ENCODE results near the gene MRPL52. TPM values are rescaled to one million over a fixed set of nuclear protein-coding genes. Genes with fewer than 3 reads are reported as not detected.
A peak's percentile ranks its signal among the peaks of the same experiment; 100 is the strongest.

Gene MRPL52
- total and polyA plus RNA-seq, 2 of the 13 experiments (the other 11 are each of a cell fraction or from before 2014, with no cell fraction given), result 118 to 329 TPM

DNA sequence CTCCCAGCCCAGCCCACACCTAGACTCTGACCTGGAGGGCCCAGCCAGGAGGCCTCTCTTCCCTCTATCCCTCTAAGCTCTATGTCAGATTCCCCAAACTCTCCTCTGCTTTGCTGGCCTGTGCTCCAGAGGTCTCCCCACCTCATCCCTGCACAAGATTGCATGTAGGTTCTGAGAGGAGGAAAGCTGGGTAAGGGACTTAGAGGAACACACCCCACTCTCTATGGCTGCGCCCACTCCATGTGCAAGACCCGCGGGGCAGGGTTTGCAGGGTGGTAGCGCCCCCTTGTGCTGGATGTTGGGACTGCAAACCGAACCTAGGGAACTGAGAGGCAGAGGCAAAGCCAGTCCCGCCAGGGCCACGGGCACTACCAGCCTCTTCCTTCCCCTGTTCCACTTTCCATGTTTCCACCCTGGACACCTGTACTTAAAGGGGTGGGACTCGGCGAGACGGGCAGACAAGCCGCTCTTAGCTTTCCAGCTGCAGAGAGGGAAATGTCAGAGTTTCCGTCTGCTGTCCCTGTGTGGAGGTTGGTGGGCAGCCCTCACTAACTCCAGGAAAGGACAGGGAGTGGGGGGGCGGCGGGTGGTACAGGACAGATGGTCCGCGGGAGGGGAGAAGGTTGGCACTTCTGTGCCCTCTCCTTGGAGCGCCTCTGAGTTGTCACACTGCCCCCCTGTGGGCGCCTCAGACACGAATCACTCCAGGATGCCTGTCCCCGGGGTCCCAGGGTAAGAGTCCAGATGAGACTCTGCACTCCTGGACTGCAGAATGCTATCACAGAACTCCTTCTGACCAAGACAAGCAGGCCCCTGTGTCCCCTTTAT is 23.5 kb downstream of the MRPL52 start (continued):
- TF ChIP-seq, protein P1, sequence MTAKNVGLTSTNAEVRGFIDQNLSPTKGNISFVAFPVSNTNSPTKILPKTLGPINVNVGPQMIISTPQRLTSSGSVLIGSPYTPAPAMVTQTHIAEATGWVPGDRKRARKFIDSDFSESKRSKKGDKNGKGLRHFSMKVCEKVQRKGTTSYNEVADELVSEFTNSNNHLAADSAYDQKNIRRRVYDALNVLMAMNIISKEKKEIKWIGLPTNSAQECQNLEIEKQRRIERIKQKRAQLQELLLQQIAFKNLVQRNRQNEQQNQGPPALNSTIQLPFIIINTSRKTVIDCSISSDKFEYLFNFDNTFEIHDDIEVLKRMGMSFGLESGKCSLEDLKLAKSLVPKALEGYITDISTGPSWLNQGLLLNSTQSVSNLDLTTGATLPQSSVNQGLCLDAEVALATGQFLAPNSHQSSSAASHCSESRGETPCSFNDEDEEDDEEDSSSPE (CRISPR knock-in tag; IDR thresholded peaks at IDR 0.05), result peak; percentile 76
- TF ChIP-seq, protein P2, sequence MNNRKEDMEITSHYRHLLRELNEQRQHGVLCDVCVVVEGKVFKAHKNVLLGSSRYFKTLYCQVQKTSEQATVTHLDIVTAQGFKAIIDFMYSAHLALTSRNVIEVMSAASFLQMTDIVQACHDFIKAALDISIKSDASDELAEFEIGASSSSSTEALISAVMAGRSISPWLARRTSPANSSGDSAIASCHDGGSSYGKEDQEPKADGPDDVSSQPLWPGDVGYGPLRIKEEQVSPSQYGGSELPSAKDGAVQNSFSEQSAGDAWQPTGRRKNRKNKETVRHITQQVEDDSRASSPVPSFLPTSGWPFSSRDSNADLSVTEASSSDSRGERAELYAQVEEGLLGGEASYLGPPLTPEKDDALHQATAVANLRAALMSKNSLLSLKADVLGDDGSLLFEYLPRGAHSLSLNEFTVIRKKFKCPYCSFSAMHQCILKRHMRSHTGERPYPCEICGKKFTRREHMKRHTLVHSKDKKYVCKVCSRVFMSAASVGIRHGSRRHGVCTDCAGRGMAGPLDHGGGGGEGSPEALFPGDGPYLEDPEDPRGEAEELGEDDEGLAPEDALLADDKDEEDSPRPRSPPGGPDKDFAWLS (CRISPR knock-in tag; IDR thresholded peaks at IDR 0.05; ENCODE audit: borderline replicate concordance), result peak; percentile 87
- TF ChIP-seq KAT7 (CRISPR knock-in tag; IDR thresholded peaks at IDR 0.05; ENCODE audit: borderline replicate concordance) (peak; percentile 97), ZSCAN20 (CRISPR knock-in tag; IDR thresholded peaks at IDR 0.05; ENCODE audit: borderline replicate concordance) (0 out of 2 replicates have a peak, but pooled peaks have one; percentile 61), TOE1 (CRISPR knock-in tag; IDR thresholded peaks at IDR 0.05) (peak; percentile 89; the same call in 1 of the 2 replicates), SUZ12 (IDR thresholded peaks at IDR 0.05; ENCODE audit: low read depth, low read length) (no peak; the same call in 1 of the 2 replicates), PHF8 (CRISPR knock-in tag; IDR thresholded peaks at IDR 0.05) (peak; percentile 69), RAD51 (IDR thresholded peaks at IDR 0.05; ENCODE audit: borderline replicate concordance) (no peak), ZNF609 (CRISPR knock-in tag; IDR thresholded peaks at IDR 0.05; ENCODE audit: borderline replicate concordance) (peak; percentile 67)
- TF ChIP-seq, protein P3, sequence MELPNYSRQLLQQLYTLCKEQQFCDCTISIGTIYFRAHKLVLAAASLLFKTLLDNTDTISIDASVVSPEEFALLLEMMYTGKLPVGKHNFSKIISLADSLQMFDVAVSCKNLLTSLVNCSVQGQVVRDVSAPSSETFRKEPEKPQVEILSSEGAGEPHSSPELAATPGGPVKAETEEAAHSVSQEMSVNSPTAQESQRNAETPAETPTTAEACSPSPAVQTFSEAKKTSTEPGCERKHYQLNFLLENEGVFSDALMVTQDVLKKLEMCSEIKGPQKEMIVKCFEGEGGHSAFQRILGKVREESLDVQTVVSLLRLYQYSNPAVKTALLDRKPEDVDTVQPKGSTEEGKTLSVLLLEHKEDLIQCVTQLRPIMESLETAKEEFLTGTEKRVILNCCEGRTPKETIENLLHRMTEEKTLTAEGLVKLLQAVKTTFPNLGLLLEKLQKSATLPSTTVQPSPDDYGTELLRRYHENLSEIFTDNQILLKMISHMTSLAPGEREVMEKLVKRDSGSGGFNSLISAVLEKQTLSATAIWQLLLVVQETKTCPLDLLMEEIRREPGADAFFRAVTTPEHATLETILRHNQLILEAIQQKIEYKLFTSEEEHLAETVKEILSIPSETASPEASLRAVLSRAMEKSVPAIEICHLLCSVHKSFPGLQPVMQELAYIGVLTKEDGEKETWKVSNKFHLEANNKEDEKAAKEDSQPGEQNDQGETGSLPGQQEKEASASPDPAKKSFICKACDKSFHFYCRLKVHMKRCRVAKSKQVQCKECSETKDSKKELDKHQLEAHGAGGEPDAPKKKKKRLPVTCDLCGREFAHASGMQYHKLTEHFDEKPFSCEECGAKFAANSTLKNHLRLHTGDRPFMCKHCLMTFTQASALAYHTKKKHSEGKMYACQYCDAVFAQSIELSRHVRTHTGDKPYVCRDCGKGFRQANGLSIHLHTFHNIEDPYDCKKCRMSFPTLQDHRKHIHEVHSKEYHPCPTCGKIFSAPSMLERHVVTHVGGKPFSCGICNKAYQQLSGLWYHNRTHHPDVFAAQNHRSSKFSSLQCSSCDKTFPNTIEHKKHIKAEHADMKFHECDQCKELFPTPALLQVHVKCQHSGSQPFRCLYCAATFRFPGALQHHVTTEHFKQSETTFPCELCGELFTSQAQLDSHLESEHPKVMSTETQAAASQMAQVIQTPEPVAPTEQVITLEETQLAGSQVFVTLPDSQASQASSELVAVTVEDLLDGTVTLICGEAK (IDR thresholded peaks at IDR 0.05), result no peak
- TF ChIP-seq, protein P3 (CRISPR knock-in tag; IDR thresholded peaks at IDR 0.05), result peak; percentile 62; the same call in 1 of the 2 replicates

Data from HepG2 (cell line).